ENCODE data around the gene CBY1. TPM values are rescaled to one million over a fixed set of nuclear protein-coding genes. Genes with fewer than 3 reads are reported as not detected.
"Not testable (repeated sequence)": the region's sequence is repeated elsewhere in the genome, so short reads cannot be mapped to it uniquely, and the experiment has no call there.

The CBY1 gene
- total RNA-seq, 4 donors from 2014 or later, result 13.6 to 26.0 (median 23.0) TPM

DNA sequence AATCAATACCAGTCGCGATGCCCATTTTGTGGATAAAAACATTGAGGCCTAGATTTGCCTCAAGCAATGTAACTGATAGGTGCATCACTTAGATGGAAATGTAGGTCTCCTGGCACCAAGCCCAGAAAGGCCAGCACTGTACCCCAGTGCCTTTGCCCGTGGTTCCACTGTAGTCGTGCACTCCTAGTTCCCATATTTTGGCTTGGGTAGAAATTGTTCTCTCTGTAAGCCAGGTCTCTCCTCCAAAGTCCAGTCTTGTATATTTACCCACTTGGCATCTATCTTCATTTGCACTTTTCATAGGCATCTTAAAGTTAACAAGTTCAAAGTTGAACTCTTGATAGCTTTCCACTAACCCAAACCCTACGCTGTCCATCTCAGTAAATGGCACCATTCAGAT, 44.9 kb upstream of the CBY1 start:
- Histone ChIP-seq H3K4me3 (replicated peaks in 1 of 3) (no peak overlapping the region), H3K27me3 (no peaks in the 10 kb centered on the region), H3K9me3 (no peaks in the 10 kb centered on the region), H3K36me3 (no peaks in the 10 kb centered on the region), H3K4me1 (no peaks in the 10 kb centered on the region), H3K27ac (no peak overlapping the region)
- 94 to 95% methylated on average over 5 of the region's 5 CpGs for WGBS, 2 donors
- intact Hi-C loops (cut with DNase I), result no loop called here
- no peak for TF ChIP-seq POLR2A (IDR thresholded peaks at IDR 0.05)
- no peak for TF ChIP-seq CTCF (IDR thresholded peaks at IDR 0.05)
- DNase-seq, result no peak

DNA sequence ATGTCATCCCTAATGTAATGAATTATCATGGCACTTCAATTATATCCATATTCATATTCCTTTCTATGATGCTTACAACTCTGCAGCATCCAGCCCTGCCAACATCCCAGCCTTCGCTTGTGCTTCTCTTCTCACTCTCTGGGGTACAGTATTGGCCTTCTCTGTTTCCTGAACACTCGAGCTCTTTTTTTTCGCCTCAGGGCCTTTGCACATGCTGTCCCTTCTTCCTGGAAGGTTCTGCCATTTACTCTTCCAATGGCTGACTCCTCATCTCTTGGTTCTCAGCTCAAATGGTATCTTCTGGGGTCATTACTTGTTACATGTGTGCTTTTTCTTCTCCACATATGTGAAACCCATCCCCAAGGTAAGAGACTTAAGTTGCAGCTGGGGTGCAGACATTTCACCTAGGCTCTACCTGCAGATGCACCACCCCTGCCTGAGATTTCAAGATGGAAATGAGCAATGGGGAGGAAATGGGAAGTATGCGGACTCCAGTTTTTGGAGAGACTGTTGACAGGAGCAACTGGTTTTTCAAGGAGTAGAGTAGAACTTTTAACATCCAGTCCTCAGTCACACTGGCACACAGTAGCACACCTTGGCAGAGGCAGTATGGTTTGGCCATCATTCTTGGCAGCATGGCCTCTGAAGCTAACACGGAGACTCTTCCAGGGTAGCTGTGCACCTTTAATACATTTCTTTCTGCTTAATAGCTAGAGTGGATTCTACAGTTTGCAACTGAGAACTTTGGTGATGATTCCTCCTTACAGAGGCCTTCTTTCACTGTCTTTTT, 44.0 kb upstream of the CBY1 start:
- peak in 1 of 2 donors; percentile 13 for DNase-seq
- Histone ChIP-seq H3K27ac (no peak overlapping the region), H3K4me1 (no peaks in the 10 kb centered on the region), H3K27me3 (no peaks in the 10 kb centered on the region), H3K4me3 (replicated peaks in 1 of 3) (no peak overlapping the region), H3K9me3 (no peaks in the 10 kb centered on the region), H3K36me3 (no peaks in the 10 kb centered on the region)
- no peak for TF ChIP-seq CTCF (IDR thresholded peaks at IDR 0.05)
- no peak for TF ChIP-seq POLR2A (IDR thresholded peaks at IDR 0.05)
- intact Hi-C loops (cut with DNase I), result no loop called here
- 81 to 86% methylated on average over 5 of the region's 5 CpGs for WGBS, 2 donors

DNA sequence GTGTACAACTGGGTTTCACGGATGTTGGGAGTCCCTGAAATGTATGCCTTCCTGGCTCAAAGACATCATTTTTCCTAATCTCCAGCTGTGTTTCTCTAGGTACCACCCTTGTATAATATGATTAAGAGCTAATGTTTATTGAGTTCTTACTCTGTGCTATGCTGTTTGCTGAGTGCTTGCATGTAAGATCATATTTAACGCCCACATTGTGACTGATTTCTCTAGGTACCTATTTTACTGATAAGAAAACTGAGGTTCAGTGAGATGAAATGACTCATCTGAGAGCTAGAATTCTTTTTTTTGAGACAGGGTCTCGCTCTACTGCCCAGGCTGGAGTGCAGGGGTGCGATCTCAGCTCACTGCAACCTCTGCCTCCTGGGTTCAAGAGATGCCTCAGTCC, 42.9 kb upstream of the CBY1 start:
- intact Hi-C loops (cut with DNase I), result no loop called here
- 88 to 96% methylated on average over 4 of the region's 4 CpGs for WGBS, 2 donors

GRCh38 chr22:38614332-38615063, 41.9 kb upstream of the CBY1 start:
- H3K4me3 ChIP-seq (replicated peaks in 1 of 3), result no peak overlapping the region
- intact Hi-C loops (cut with DNase I), result no loop called here
- no peaks in the 10 kb centered on the region for H3K36me3 ChIP-seq
- no peak overlapping the region for H3K27ac ChIP-seq
- H3K9me3 ChIP-seq, result no peaks in the 10 kb centered on the region
- H3K27me3 ChIP-seq, result no peaks in the 10 kb centered on the region
- TF ChIP-seq POLR2A (IDR thresholded peaks at IDR 0.05) (no peak), CTCF (IDR thresholded peaks at IDR 0.05) (no peak)
- no peak for DNase-seq
- WGBS, 2 donors, result 83 to 85% methylated on average over 4 of the region's 4 CpGs
- no peaks in the 10 kb centered on the region for H3K4me1 ChIP-seq

More for the DNA sequence above, 42.9 kb upstream of the CBY1 start:
- Histone ChIP-seq H3K27ac (no peak overlapping the region), H3K4me1 (no peaks in the 10 kb centered on the region), H3K27me3 (no peaks in the 10 kb centered on the region), H3K4me3 (replicated peaks in 1 of 3) (no peak overlapping the region), H3K36me3 (no peaks in the 10 kb centered on the region), H3K9me3 (no peaks in the 10 kb centered on the region)
- no peak for DNase-seq
- TF ChIP-seq CTCF (IDR thresholded peaks at IDR 0.05) (no peak), POLR2A (IDR thresholded peaks at IDR 0.05) (no peak)

GRCh38 chr22:38615064-38615405, 41.4 kb upstream of the CBY1 start:
- intact Hi-C loops (cut with DNase I); H3K27me3 ChIP-seq; H3K9me3 ChIP-seq; H3K4me3 ChIP-seq (replicated peaks in 1 of 3); H3K4me1 ChIP-seq; H3K36me3 ChIP-seq; H3K27ac ChIP-seq; DNase-seq: not testable (repeated sequence)
- WGBS, 2 donors, result 95 to 97% methylated on average over 9 of the region's 9 CpGs
